Brain microvascular endothelial cell (primary cell): ENCODE data around the gene HEPN1.

Experiments
- DNase-seq: peaks from one replicate; pipeline ENCODE4 v3.0.0-alpha.2; 2020
- H3K27ac ChIP-seq: fragments of 250-450 bp; sonication (Bioruptor Pico); 2 replicates; pipeline ENCODE4 v1.5.1; 2020; ENCODE audit warnings: mild to moderate bottlenecking, moderate library complexity
- H3K27me3 ChIP-seq: fragments of 250-450 bp; sonication (Bioruptor Pico); replicated peaks from 2 replicates; pipeline ENCODE4 v1.5.1; 2020; ENCODE audit warnings: mild to moderate bottlenecking
- H3K36me3 ChIP-seq: fragments of 250-450 bp; sonication (Bioruptor Pico); replicated peaks from 2 replicates; pipeline ENCODE4 v1.5.1; 2020; ENCODE audit warnings: mild to moderate bottlenecking
- H3K4me3 ChIP-seq: 2 replicates; pipeline ENCODE4 v1.5.1; 2011; ENCODE audit warnings: low read depth, mild to moderate bottlenecking, control low read depth, low read length, moderate library complexity
- in situ Hi-C: cut with HindIII; loops from 2 replicates; pipeline ENCODE4 v1.10.0; 2017; ENCODE audit warnings: low sequenced_read_pairs, low pct_ligation_motif_present
- TF ChIP-seq, protein P1 (sequence below): IDR thresholded peaks from 2 replicates; pipeline ENCODE4 v1.5.1; 2011; ENCODE audit warnings: low read depth, mild to moderate bottlenecking, moderate library complexity, low read length, control low read depth, inconsistent platforms; ENCODE audit errors: missing control alignments

HEPN1 gene

DNA sequence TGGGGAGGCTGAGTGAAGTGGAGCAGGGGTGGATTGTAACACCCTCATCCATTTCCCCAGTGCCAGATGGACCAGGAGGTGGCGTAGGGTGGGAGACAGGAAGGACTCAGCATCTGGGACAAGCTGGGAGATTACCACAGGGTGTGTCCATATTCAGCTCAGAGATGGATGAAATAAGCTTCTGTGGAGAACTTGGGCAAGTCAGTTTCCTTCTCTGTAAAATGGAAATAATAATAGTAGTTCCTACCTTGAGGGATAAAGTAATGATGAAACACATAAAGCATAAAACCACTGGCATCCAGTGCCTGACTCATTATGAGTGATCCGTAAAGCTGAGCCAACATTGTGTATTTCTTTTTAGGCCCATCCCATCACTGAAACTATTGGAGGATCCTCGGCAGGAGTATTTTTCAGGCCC lies 20.8 kb upstream of the HEPN1 start:
- TF ChIP-seq, protein P1, sequence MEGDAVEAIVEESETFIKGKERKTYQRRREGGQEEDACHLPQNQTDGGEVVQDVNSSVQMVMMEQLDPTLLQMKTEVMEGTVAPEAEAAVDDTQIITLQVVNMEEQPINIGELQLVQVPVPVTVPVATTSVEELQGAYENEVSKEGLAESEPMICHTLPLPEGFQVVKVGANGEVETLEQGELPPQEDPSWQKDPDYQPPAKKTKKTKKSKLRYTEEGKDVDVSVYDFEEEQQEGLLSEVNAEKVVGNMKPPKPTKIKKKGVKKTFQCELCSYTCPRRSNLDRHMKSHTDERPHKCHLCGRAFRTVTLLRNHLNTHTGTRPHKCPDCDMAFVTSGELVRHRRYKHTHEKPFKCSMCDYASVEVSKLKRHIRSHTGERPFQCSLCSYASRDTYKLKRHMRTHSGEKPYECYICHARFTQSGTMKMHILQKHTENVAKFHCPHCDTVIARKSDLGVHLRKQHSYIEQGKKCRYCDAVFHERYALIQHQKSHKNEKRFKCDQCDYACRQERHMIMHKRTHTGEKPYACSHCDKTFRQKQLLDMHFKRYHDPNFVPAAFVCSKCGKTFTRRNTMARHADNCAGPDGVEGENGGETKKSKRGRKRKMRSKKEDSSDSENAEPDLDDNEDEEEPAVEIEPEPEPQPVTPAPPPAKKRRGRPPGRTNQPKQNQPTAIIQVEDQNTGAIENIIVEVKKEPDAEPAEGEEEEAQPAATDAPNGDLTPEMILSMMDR: peak; percentile 50
- in situ Hi-C loops: no loop called here

DNA sequence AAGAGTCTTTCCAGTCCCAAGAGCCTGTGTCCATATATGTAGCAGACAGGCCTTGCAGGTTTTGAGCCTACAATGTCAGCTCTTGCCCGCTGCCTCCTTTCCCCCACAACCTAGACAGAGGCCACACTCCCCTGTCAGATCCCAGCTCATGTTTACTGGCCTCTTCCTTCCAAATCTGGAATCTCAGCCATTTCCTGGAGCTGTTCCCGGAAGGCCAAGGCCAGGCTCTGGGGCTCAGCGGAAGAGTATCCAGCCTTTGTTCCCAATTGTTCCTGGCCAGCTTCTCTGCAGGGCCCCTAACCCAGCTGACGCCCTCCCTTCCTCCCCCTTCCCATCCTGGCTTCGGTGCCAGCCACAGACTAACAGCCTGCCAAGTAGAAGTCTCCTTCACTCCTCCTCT lies 20.3 kb upstream of the HEPN1 start:
- in situ Hi-C loops: no loop called here
- Histone ChIP-seq H3K4me3 (no peak overlapping the region), H3K27ac (peak overlapping the region; percentile 81), H3K27me3 (no peaks in the 10 kb centered on the region), H3K36me3 (no peaks in the 10 kb centered on the region)
- DNase-seq: no peak
- TF ChIP-seq, protein P1: no peak

More for the DNA sequence above, 20.8 kb upstream of the HEPN1 start:
- Histone ChIP-seq H3K36me3 (no peaks in the 10 kb centered on the region), H3K4me3 (no peak overlapping the region), H3K27ac (peak overlapping the region; percentile 81), H3K27me3 (no peaks in the 10 kb centered on the region)
- peak; percentile 91 for DNase-seq

- peak overlapping the region; percentile 81 for H3K27ac ChIP-seq
Measured at GRCh38 chr11:124899383-124900145, 19.5 kb upstream of the HEPN1 start.

DNA sequence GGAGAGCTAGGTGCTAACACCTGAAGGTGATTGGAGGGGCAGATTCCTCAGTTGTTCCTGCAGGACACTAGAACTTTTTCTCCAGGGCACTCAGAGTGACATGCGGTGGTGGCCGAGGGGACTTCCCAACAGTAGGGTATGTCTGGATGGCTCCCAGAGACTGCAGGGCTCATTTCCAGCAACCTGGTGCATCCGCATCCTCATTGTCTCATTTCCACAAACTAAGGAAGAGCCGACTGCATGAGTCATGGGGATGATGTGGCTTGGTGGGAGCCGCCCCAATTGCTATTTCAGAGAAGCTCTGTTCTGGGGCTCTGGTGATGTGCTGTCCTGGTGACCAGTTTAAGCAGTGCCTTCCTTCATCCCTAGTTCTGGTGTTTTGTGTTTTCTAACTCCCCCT lies 18.6 kb upstream of the HEPN1 start:
- in situ Hi-C loops: no loop called here
- H3K27me3 ChIP-seq: no peaks in the 10 kb centered on the region
- H3K27ac ChIP-seq: peak overlapping the region; percentile 81
- DNase-seq: peak; percentile 89
- H3K36me3 ChIP-seq: no peaks in the 10 kb centered on the region
- no peak overlapping the region for H3K4me3 ChIP-seq
- TF ChIP-seq, protein P1: no peak

More at GRCh38 chr11:124899383-124900145, 19.5 kb upstream of the HEPN1 start:
- H3K27me3 ChIP-seq: no peaks in the 10 kb centered on the region
- in situ Hi-C loops: no loop called here
- TF ChIP-seq, protein P1: peak; percentile 57
- H3K4me3 ChIP-seq: no peak overlapping the region
- no peak for DNase-seq
- no peaks in the 10 kb centered on the region for H3K36me3 ChIP-seq

- in situ Hi-C loops: no loop called here
- Histone ChIP-seq H3K27ac (no peak overlapping the region), H3K36me3 (no peaks in the 10 kb centered on the region), H3K27me3 (no peaks in the 10 kb centered on the region), H3K4me3 (no peak overlapping the region)
- DNase-seq: no peak
- TF ChIP-seq, protein P1: no peak
Measured at GRCh38 chr11:124902616-124903015, 16.4 kb upstream of the HEPN1 start.
